Measurements from ENCODE around the gene PEAK1.

The PEAK1 gene

GRCh38 chr15:77107531-77108355, 312.2 kb downstream of the PEAK1 start:
- peak; percentile 97 for ATAC-seq
- TF ChIP-seq ARNTL (CRISPR knock-in tag; IDR thresholded peaks at IDR 0.05; ENCODE audit: borderline replicate concordance, low read depth), result no peak
- TF ChIP-seq CSDC2 (CRISPR knock-in tag; IDR thresholded peaks at IDR 0.05), result no peak
- TF ChIP-seq ZC3H10 (CRISPR knock-in tag; IDR thresholded peaks at IDR 0.05), result no peak
- no peak for TF ChIP-seq PATZ1 (CRISPR knock-in tag; IDR thresholded peaks at IDR 0.05; ENCODE audit: borderline replicate concordance)
- no peak for TF ChIP-seq OSR1 (CRISPR knock-in tag; IDR thresholded peaks at IDR 0.05)
- TF ChIP-seq CREB5 (CRISPR knock-in tag; IDR thresholded peaks at IDR 0.05; ENCODE audit: low read depth), result no peak
- TF ChIP-seq GLIS3 (CRISPR knock-in tag; IDR thresholded peaks at IDR 0.05), result no peak
- no peak for TF ChIP-seq ZNF8 (CRISPR knock-in tag; IDR thresholded peaks at IDR 0.05)
- no peak for TF ChIP-seq TCF4 (CRISPR knock-in tag; IDR thresholded peaks at IDR 0.05; ENCODE audit: borderline replicate concordance)
- TF ChIP-seq ZNF70 (CRISPR knock-in tag; IDR thresholded peaks at IDR 0.05), result no peak
- TF ChIP-seq SNAI2 (CRISPR knock-in tag; IDR thresholded peaks at IDR 0.05), result no peak
- no peak for TF ChIP-seq ZNF565 (CRISPR knock-in tag; conservative IDR thresholded peaks at IDR 0.05; ENCODE audit: low read depth)
- no peak for TF ChIP-seq RARB (CRISPR knock-in tag; IDR thresholded peaks at IDR 0.05)
- no peak for TF ChIP-seq CSRNP3 (CRISPR knock-in tag; IDR thresholded peaks at IDR 0.05)
- TF ChIP-seq TSHZ2 (CRISPR knock-in tag; IDR thresholded peaks at IDR 0.05), result no peak
- no peak for TF ChIP-seq BACH2 (CRISPR knock-in tag; IDR thresholded peaks at IDR 0.05; ENCODE audit: borderline replicate concordance)
- no peak for TF ChIP-seq ESRRG (CRISPR knock-in tag; IDR thresholded peaks at IDR 0.05)
- no peak for TF ChIP-seq POU6F1 (CRISPR knock-in tag; IDR thresholded peaks at IDR 0.05; ENCODE audit: borderline replicate concordance, low read depth)

- TF ChIP-seq CSDC2 (CRISPR knock-in tag; IDR thresholded peaks at IDR 0.05) (no peak), CREB5 (CRISPR knock-in tag; IDR thresholded peaks at IDR 0.05; ENCODE audit: low read depth) (no peak), OSR1 (CRISPR knock-in tag; IDR thresholded peaks at IDR 0.05) (no peak), SNAI2 (CRISPR knock-in tag; IDR thresholded peaks at IDR 0.05) (no peak), ESRRG (CRISPR knock-in tag; IDR thresholded peaks at IDR 0.05) (no peak)
- ATAC-seq, result no peak
Observed at GRCh38 chr15:77107068-77107467, 312.8 kb downstream of the PEAK1 start.

GRCh38 chr15:77104155-77104554, 315.7 kb downstream of the PEAK1 start:
- ATAC-seq, result no peak
- no peak for TF ChIP-seq BACH2 (CRISPR knock-in tag; IDR thresholded peaks at IDR 0.05; ENCODE audit: borderline replicate concordance)
- TF ChIP-seq ZFP3 (CRISPR knock-in tag; IDR thresholded peaks at IDR 0.05), result no peak
- no peak for TF ChIP-seq ISL1 (CRISPR knock-in tag; IDR thresholded peaks at IDR 0.05)
- TF ChIP-seq ARNTL (CRISPR knock-in tag; IDR thresholded peaks at IDR 0.05; ENCODE audit: borderline replicate concordance, low read depth), result no peak
- TF ChIP-seq TSHZ2 (CRISPR knock-in tag; IDR thresholded peaks at IDR 0.05), result no peak
- TF ChIP-seq PATZ1 (CRISPR knock-in tag; IDR thresholded peaks at IDR 0.05; ENCODE audit: borderline replicate concordance), result no peak

Data from SK-N-SH treated with all-trans-retinoic acid at 6 μM for 48 hours (cell line).